ENCODE measurements around the gene PTH1R.

Gene PTH1R

GRCh38 chr3:46935168-46935858 lies 57.8 kb downstream of the PTH1R start:
- Histone ChIP-seq H3K27ac (ENCODE audit: low read length) (peak overlapping the region; percentile 80), H3K9me3 (ENCODE audit: insufficient read depth, low read length) (no peaks in the 10 kb centered on the region), H3K27me3 (ENCODE audit: low read depth, low read length) (no peaks in the 10 kb centered on the region), H2AFZ (ENCODE audit: low read depth, low read length) (no peak overlapping the region), H3K36me3 (replicated peaks; ENCODE audit: low read depth, low read length) (peaks cover 71% of the 10 kb centered on the region), H3K9ac (ENCODE audit: low read length) (peak overlapping the region; percentile 57; the same call in 1 of the 2 replicates), H3K79me2 (ENCODE audit: low read length) (peaks cover 98% of the 10 kb centered on the region), H3K4me1 (ENCODE audit: low read length) (peaks cover 98% of the 10 kb centered on the region), H3K4me2 (ENCODE audit: low read length) (peak overlapping the region; percentile 43), H4K20me1 (ENCODE audit: insufficient read depth, low read length) (no peaks in the 10 kb centered on the region), H3K4me3 (ENCODE audit: low read length) (no peak overlapping the region)
- TF ChIP-seq EZH2phosphoT487 (IDR thresholded peaks at IDR 0.05; ENCODE audit: low read depth), result no peak

GRCh38 chr3:46935989-46936558 lies 58.6 kb downstream of the PTH1R start:
- Histone ChIP-seq H3K4me1 (ENCODE audit: low read length) (peaks cover 92% of the 10 kb centered on the region), H3K27ac (ENCODE audit: low read length) (peak overlapping the region; percentile 80), H3K9me3 (ENCODE audit: insufficient read depth, low read length) (no peaks in the 10 kb centered on the region), H2AFZ (ENCODE audit: low read depth, low read length) (no peak overlapping the region), H3K79me2 (ENCODE audit: low read length) (peaks cover 98% of the 10 kb centered on the region), H3K27me3 (ENCODE audit: low read depth, low read length) (no peaks in the 10 kb centered on the region), H3K9ac (ENCODE audit: low read length) (peak overlapping the region; percentile 57), H3K36me3 (replicated peaks; ENCODE audit: low read depth, low read length) (peaks cover 69% of the 10 kb centered on the region), H3K4me2 (ENCODE audit: low read length) (peak overlapping the region; percentile 43), H3K4me3 (ENCODE audit: low read length) (0 out of 2 replicates have a peak overlapping the region, but pooled peaks have one; percentile 4), H4K20me1 (ENCODE audit: insufficient read depth, low read length) (no peaks in the 10 kb centered on the region)
- TF ChIP-seq CTCF (IDR thresholded peaks at IDR 0.05; ENCODE audit: low read depth, low read length) (no peak), EZH2phosphoT487 (IDR thresholded peaks at IDR 0.05; ENCODE audit: low read depth) (no peak)

- Histone ChIP-seq H3K27me3 (ENCODE audit: low read depth, low read length) (no peaks in the 10 kb centered on the region), H3K4me2 (ENCODE audit: low read length) (peak overlapping the region; percentile 43), H3K4me1 (ENCODE audit: low read length) (peaks cover 85% of the 10 kb centered on the region), H3K36me3 (replicated peaks; ENCODE audit: low read depth, low read length) (peaks cover 69% of the 10 kb centered on the region), H4K20me1 (ENCODE audit: insufficient read depth, low read length) (no peaks in the 10 kb centered on the region), H3K9ac (ENCODE audit: low read length) (peak overlapping the region; percentile 57), H3K9me3 (ENCODE audit: insufficient read depth, low read length) (no peaks in the 10 kb centered on the region), H3K4me3 (ENCODE audit: low read length) (no peak overlapping the region), H2AFZ (ENCODE audit: low read depth, low read length) (no peak overlapping the region), H3K27ac (ENCODE audit: low read length) (peak overlapping the region; percentile 80), H3K79me2 (ENCODE audit: low read length) (peaks cover 96% of the 10 kb centered on the region)
- TF ChIP-seq EZH2phosphoT487 (IDR thresholded peaks at IDR 0.05; ENCODE audit: low read depth) (no peak), CTCF (IDR thresholded peaks at IDR 0.05; ENCODE audit: low read depth, low read length) (no peak)
Measured at GRCh38 chr3:46936733-46937250, 59.3 kb downstream of the PTH1R start.

- H3K4me1 ChIP-seq (ENCODE audit: low read length), result peaks cover 85% of the 10 kb centered on the region
- H3K9me3 ChIP-seq (ENCODE audit: insufficient read depth, low read length), result no peaks in the 10 kb centered on the region
- peak overlapping the region; percentile 21; the same call in 1 of the 2 replicates for H3K9ac ChIP-seq (ENCODE audit: low read length)
- H2AFZ ChIP-seq (ENCODE audit: low read depth, low read length), result no peak overlapping the region
- H3K27me3 ChIP-seq (ENCODE audit: low read depth, low read length), result no peaks in the 10 kb centered on the region
- H3K27ac ChIP-seq (ENCODE audit: low read length), result peak overlapping the region; percentile 65
- peaks cover 73% of the 10 kb centered on the region for H3K36me3 ChIP-seq (replicated peaks; ENCODE audit: low read depth, low read length)
- H4K20me1 ChIP-seq (ENCODE audit: insufficient read depth, low read length), result peaks cover 7% of the 10 kb centered on the region; the same call in 1 of the 2 replicates
- H3K4me2 ChIP-seq (ENCODE audit: low read length), result peak overlapping the region; percentile 53
- peaks cover 96% of the 10 kb centered on the region for H3K79me2 ChIP-seq (ENCODE audit: low read length)
- H3K4me3 ChIP-seq (ENCODE audit: low read length), result no peak overlapping the region
- TF ChIP-seq EZH2phosphoT487 (IDR thresholded peaks at IDR 0.05; ENCODE audit: low read depth) (no peak), CTCF (IDR thresholded peaks at IDR 0.05; ENCODE audit: low read depth, low read length) (no peak)
Measured at GRCh38 chr3:46938118-46938517, 60.6 kb downstream of the PTH1R start.

Measured in OCI-LY3 (cell line).